HEK293T (cell line): ENCODE results near the gene AGPAT3.
A peak's percentile ranks its signal among the peaks of the same experiment; 100 is the strongest.

Source experiments
- CTCF ChIA-PET: fragments of 350-600 bp; formaldehyde crosslinking; extraction: SDS; loops from one replicate; lab custom pipeline; 2021; ENCODE audit warnings: antibody characterized with exemption, inconsistent platforms; lab: Yijun Ruan, JAX
- POLR2A ChIA-PET: fragments of 350-600 bp; formaldehyde crosslinking; extraction: SDS; loops from one replicate; lab custom pipeline; 2020; ENCODE audit warnings: antibody characterized with exemption, inconsistent platforms; lab: Yijun Ruan, JAX
- DNase-seq: peaks from one replicate; pipeline ENCODE4 v3.0.0; 2012; ENCODE audit warnings: mixed read lengths; ENCODE audit errors: extremely low spot score
- ARNT ChIP-seq: fragments of 450-650 bp; IDR thresholded peaks from 2 replicates; pipeline ENCODE4 v1.6.1; 2017; ENCODE audit warnings: mild to moderate bottlenecking
- BHLHE40 ChIP-seq: fragments of 450-650 bp; IDR thresholded peaks from 2 replicates; pipeline ENCODE4 v1.6.1; 2016; ENCODE audit warnings: mild to moderate bottlenecking, moderate library complexity, borderline replicate concordance
- CTBP1 ChIP-seq: fragments of 450-650 bp; IDR thresholded peaks from 2 replicates; pipeline ENCODE4 v1.6.1; 2016; ENCODE audit warnings: borderline replicate concordance
- ELF4 ChIP-seq: fragments of 450-650 bp; IDR thresholded peaks from 2 replicates; pipeline ENCODE4 v1.6.1; 2017; ENCODE audit warnings: antibody characterized with exemption
- FOXA1 ChIP-seq: fragments of 450-650 bp; IDR thresholded peaks from 2 replicates; pipeline ENCODE4 v1.6.1; 2016; ENCODE audit warnings: mild to moderate bottlenecking
- FOXK2 ChIP-seq: fragments of 450-650 bp; IDR thresholded peaks from 2 replicates; pipeline ENCODE4 v1.6.1; 2016; ENCODE audit warnings: mild to moderate bottlenecking
- FOXM1 ChIP-seq: fragments of 450-650 bp; IDR thresholded peaks from 2 replicates; pipeline ENCODE4 v1.6.1; 2017; ENCODE audit warnings: mild to moderate bottlenecking, borderline replicate concordance
- HDGF ChIP-seq: fragments of 450-650 bp; IDR thresholded peaks from 2 replicates; pipeline ENCODE4 v1.6.1; 2017; ENCODE audit warnings: antibody characterized with exemption, borderline replicate concordance
- L3MBTL2 ChIP-seq: fragments of 450-650 bp; conservative IDR thresholded peaks from 2 replicates; pipeline ENCODE4 v1.6.1; 2016; ENCODE audit warnings: mild to moderate bottlenecking
- LEF1 ChIP-seq: fragments of 450-650 bp; IDR thresholded peaks from 2 replicates; pipeline ENCODE4 v1.6.1; 2017; ENCODE audit warnings: mild to moderate bottlenecking, borderline replicate concordance
- NFRKB ChIP-seq: fragments of 450-650 bp; IDR thresholded peaks from 2 replicates; pipeline ENCODE4 v1.6.1; 2016; ENCODE audit warnings: mild to moderate bottlenecking, moderate library complexity
- PKNOX1 ChIP-seq: fragments of 450-650 bp; IDR thresholded peaks from 2 replicates; pipeline ENCODE4 v1.6.1; 2016
- SP1 ChIP-seq: fragments of 450-650 bp; IDR thresholded peaks from 2 replicates; pipeline ENCODE4 v1.6.1; 2017
- SUZ12 ChIP-seq: fragments of 450-650 bp; IDR thresholded peaks from 2 replicates; pipeline ENCODE4 v1.6.1; 2016; ENCODE audit warnings: mild to moderate bottlenecking
- TARDBP ChIP-seq: fragments of 450-650 bp; IDR thresholded peaks from 2 replicates; pipeline ENCODE4 v1.6.1; 2016
- ZNF384 ChIP-seq: fragments of 450-650 bp; IDR thresholded peaks from 2 replicates; pipeline ENCODE4 v1.6.1; 2016

AGPAT3 gene

GRCh38 chr21:43937051-43937832, 72.2 kb downstream of the AGPAT3 start:
- TF ChIP-seq FOXM1: no peak
- TF ChIP-seq L3MBTL2: no peak
- TF ChIP-seq NFRKB: no peak
- no peak for TF ChIP-seq HDGF
- TF ChIP-seq ZNF384: no peak
- no peak for TF ChIP-seq CTBP1
- TF ChIP-seq SP1: no peak
- no peak for TF ChIP-seq ARNT
- TF ChIP-seq FOXK2: no peak
- no peak for TF ChIP-seq LEF1
- TF ChIP-seq SUZ12: no peak
- TF ChIP-seq TARDBP: no peak
- no peak for TF ChIP-seq BHLHE40
- no peak for DNase-seq
- ChIA-PET POLR2A (no interaction called here), CTCF (no interaction called here)

GRCh38 chr21:43937891-43938309, 72.9 kb downstream of the AGPAT3 start:
- no peak for DNase-seq
- POLR2A ChIA-PET: no interaction called here

GRCh38 chr21:43938751-43939442, 73.9 kb downstream of the AGPAT3 start:
- CTCF ChIA-PET: interaction anchor here (0.6 to 2.3 kb wide), 12 partner anchors 11 to 128 kb away, joined by 3 to 9 read pairs (median 3); no protein-coding TSS in a partner anchor
- TF ChIP-seq FOXK2 (no peak), LEF1 (0 out of 2 replicates have a peak, but pooled peaks have one; percentile 77)
- peak; percentile 95 for DNase-seq
- POLR2A ChIA-PET: no interaction called here

More at GRCh38 chr21:43937891-43938309, 72.9 kb downstream of the AGPAT3 start:
- TF ChIP-seq LEF1 (no peak), ARNT (no peak), BHLHE40 (no peak), FOXK2 (no peak), NFRKB (no peak), L3MBTL2 (no peak), TARDBP (no peak), CTBP1 (no peak), FOXM1 (no peak), ZNF384 (no peak), FOXA1 (no peak), SP1 (no peak), HDGF (no peak), SUZ12 (no peak), PKNOX1 (no peak), ELF4 (no peak)
- CTCF ChIA-PET: interaction anchor here (0.7 to 2.3 kb wide), 5 partner anchors 15 to 127 kb away, joined by 3 to 9 read pairs (median 6); no protein-coding TSS in a partner anchor

DNA sequence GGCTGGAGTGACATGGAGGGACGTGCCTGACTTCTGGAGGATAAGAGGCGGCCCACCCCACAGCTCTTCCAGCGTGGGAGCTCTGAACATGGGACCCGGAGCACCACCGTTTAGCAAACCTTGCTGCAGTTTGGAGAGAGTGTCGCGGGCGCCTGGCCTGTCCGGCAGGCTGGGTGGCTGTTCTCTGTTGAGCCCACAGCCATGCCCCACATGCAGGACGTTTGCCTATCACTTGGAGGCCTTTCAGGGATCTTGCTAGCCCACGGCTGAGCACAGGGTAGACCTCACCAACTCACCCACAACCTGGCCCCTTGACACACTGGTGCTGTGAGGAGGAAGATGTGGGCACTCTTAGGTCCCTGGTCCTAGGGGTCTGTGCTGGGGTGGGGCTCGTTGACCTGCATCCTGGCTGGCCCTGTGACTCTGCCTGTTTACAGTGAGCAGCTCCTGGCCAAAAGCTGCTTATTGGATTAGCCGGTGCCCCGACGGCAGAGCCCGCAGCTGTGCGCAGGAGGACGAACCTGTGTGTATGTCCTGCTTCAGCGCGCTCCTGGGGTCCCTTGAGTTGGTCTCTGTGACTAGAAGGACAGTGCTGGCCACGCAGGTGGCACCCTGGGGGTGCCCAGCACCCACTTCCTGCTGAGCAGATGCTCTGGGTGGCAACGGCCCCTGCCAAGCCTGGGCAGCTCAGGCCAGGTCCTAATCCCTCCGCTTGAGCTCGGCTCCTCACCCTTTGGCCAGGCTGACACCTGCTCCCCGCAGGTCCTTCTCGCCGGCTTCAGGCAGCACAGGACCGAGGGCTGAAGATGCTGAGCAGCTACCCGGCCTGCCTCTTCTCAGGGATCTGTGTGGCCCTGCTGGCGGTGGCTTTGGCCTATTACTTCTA, 74.7 kb downstream of the AGPAT3 start:
- POLR2A ChIA-PET: no interaction called here
- DNase-seq: no peak
- TF ChIP-seq ARNT (no peak), FOXK2 (no peak), SUZ12 (no peak), TARDBP (no peak), LEF1 (no peak)
- CTCF ChIA-PET: interaction anchor here (0.6 to 2.3 kb wide), 11 partner anchors 12 to 129 kb away, joined by 3 to 6 read pairs (median 3); no protein-coding TSS in a partner anchor

DNA sequence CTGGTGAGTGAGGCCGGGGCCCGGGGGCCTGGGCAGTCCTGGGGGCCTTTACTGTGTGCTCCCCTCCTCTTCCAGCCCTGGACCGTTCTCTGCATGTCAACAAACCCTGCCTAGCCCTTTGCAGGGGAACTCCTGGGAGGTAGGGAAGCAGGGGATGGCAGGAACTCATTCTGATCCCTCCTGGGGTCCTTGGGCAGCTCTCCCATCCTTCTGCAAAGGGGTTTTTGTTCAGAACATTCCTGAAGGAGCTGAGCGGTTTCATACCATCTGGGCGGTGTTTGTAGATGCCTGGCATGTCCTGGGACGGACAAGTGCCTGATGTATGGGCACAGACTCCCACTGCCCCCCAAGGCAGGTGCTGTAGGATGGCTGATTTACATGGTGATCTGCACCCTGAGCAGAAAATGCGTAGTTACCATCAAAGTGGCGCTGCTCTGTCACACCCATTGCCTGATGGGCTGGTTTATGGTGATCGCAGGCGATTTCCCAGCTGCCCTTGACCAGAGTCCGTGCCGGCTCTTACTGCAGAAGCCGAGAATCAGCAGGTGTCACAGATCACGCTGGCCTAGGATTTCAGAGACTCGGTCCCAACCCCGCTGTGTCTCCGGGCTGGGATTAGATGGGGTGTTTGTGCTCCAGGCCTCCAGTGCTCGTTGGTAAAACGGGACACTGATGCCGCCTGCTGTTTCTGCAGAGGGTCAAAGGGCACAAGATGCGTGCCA, 75.5 kb downstream of the AGPAT3 start:
- CTCF ChIA-PET: interaction anchor here (1.0 to 1.4 kb wide), 2 partner anchors 9 to 79 kb away, joined by 4 read pairs; no protein-coding TSS in a partner anchor
- POLR2A ChIA-PET: no interaction called here

GRCh38 chr21:43942201-43942600, 77.2 kb downstream of the AGPAT3 start:
- POLR2A ChIA-PET: no interaction called here
- no peak for DNase-seq

More for the DNA sequence above, 75.5 kb downstream of the AGPAT3 start:
- no peak for DNase-seq
- TF ChIP-seq ZNF384 (no peak), SP1 (no peak), LEF1 (no peak), NFRKB (no peak), HDGF (no peak), CTBP1 (no peak), L3MBTL2 (no peak), BHLHE40 (no peak)

More at GRCh38 chr21:43942201-43942600, 77.2 kb downstream of the AGPAT3 start:
- TF ChIP-seq CTBP1: no peak
- no peak for TF ChIP-seq FOXK2
- no peak for TF ChIP-seq L3MBTL2
- no peak for TF ChIP-seq SUZ12
- CTCF ChIA-PET: interaction anchor here (1.0 to 1.4 kb wide), 3 partner anchors 11 to 132 kb away, joined by 4 read pairs; no protein-coding TSS in a partner anchor
